Ovary (tissue), 3 donors: ENCODE data around the gene ARHGAP8.
"Not testable (repeated sequence)": the region's sequence is repeated elsewhere in the genome, so short reads cannot be mapped to it uniquely, and the experiment has no call there.

Experiments
- EP300 ChIP-seq: sonication (generic); formaldehyde crosslinking; IDR thresholded peaks from one replicate; pipeline ENCODE4 v1.6.1; 2017; ENCODE audit warnings: antibody characterized with exemption
- TF ChIP-seq, protein P1 (sequence below), 3 donors: fragments of 450-650 bp in 2 of 3; fragments of 200-600 bp in 1 of 3; IDR thresholded peaks; one replicate each; pipeline versions ENCODE4 v1.5.1 to v1.8.0; 2016 to 2022; ENCODE audit warnings: antibody characterized with exemption in 3 of 3, mild to moderate bottlenecking in 1 of 3
- donor health status: DM: no; HTN: no; CAD: no.

DNA sequence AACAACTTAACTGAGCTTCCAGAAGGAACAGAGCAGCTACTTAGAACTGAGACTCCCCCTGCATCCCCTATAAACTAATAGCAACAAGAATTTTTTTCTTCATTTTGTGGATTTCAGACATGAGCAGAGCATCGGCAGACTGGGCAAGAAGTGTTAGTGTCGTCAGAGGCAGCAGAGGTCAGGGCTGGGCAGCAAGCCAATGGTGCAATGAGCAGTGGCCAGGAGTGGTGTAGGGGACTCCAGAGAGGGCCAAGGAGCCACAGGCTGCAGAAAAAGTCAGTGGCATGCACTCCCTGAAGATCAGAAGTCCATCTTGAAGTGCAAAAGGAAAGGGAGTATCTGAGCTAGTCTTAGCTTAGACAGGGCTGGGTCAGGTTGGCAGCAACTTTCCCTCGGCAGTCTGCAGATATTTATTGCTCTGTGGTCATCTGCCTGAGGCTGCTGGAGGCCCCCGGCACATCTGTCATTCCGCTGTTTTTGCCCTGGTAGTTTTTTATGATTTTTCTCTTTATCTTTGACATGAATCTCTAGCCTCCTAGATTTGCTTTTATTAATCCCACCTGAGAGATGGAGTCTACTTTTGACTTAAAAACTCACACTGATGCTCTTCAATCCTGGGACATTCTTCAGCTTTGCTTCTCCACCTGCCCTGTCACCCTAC lies 152.2 kb downstream of the ARHGAP8 start:
- TF ChIP-seq, protein P1, sequence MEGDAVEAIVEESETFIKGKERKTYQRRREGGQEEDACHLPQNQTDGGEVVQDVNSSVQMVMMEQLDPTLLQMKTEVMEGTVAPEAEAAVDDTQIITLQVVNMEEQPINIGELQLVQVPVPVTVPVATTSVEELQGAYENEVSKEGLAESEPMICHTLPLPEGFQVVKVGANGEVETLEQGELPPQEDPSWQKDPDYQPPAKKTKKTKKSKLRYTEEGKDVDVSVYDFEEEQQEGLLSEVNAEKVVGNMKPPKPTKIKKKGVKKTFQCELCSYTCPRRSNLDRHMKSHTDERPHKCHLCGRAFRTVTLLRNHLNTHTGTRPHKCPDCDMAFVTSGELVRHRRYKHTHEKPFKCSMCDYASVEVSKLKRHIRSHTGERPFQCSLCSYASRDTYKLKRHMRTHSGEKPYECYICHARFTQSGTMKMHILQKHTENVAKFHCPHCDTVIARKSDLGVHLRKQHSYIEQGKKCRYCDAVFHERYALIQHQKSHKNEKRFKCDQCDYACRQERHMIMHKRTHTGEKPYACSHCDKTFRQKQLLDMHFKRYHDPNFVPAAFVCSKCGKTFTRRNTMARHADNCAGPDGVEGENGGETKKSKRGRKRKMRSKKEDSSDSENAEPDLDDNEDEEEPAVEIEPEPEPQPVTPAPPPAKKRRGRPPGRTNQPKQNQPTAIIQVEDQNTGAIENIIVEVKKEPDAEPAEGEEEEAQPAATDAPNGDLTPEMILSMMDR (IDR thresholded peaks at IDR 0.05): not testable (repeated sequence)
- not testable (repeated sequence) for TF ChIP-seq EP300
